ENCODE data around the gene PCSK9.

PCSK9 gene

GRCh38 chr1:55010887-55011217 lies 28.5 kb upstream of the PCSK9 start:
- Histone ChIP-seq H3K36me3 (ENCODE audit: control insufficient read depth, insufficient read depth, low read length) (no peaks in the 10 kb centered on the region), H3K27me3 (replicated peaks; ENCODE audit: control insufficient read depth, insufficient read depth, low read length) (no peaks in the 10 kb centered on the region; the same call in 1 of the 2 replicates), H3K4me3 (replicated peaks; ENCODE audit: low read depth, low read length) (no peak overlapping the region)
- TF ChIP-seq CTCF (IDR thresholded peaks at IDR 0.05; ENCODE audit: insufficient read depth, low read length, poor library complexity, severe bottlenecking) = peak; percentile 36
- no peak for DNase-seq (ENCODE audit: extremely low read depth, insufficient read length)

GRCh38 chr1:55012661-55013060 lies 26.7 kb upstream of the PCSK9 start:
- DNase-seq (ENCODE audit: extremely low read depth, insufficient read length) = no peak

GRCh38 chr1:55015123-55015522 lies 24.2 kb upstream of the PCSK9 start:
- no peak for DNase-seq (ENCODE audit: extremely low read depth, insufficient read length)
- Histone ChIP-seq H3K4me3 (replicated peaks; ENCODE audit: low read depth, low read length) (no peak overlapping the region), H3K27me3 (replicated peaks; ENCODE audit: control insufficient read depth, insufficient read depth, low read length) (no peaks in the 10 kb centered on the region; the same call in 1 of the 2 replicates), H3K36me3 (ENCODE audit: control insufficient read depth, insufficient read depth, low read length) (no peaks in the 10 kb centered on the region)
- TF ChIP-seq CTCF (IDR thresholded peaks at IDR 0.05; ENCODE audit: insufficient read depth, low read length, poor library complexity, severe bottlenecking) = no peak

More at GRCh38 chr1:55012661-55013060, 26.7 kb upstream of the PCSK9 start:
- no peaks in the 10 kb centered on the region for H3K36me3 ChIP-seq (ENCODE audit: control insufficient read depth, insufficient read depth, low read length)
- H3K4me3 ChIP-seq (replicated peaks; ENCODE audit: low read depth, low read length) = no peak overlapping the region
- no peak for TF ChIP-seq CTCF (IDR thresholded peaks at IDR 0.05; ENCODE audit: insufficient read depth, low read length, poor library complexity, severe bottlenecking)
- no peaks in the 10 kb centered on the region; the same call in 1 of the 2 replicates for H3K27me3 ChIP-seq (replicated peaks; ENCODE audit: control insufficient read depth, insufficient read depth, low read length)

GRCh38 chr1:55015731-55016620 lies 23.4 kb upstream of the PCSK9 start:
- TF ChIP-seq CTCF (IDR thresholded peaks at IDR 0.05; ENCODE audit: insufficient read depth, low read length, poor library complexity, severe bottlenecking) = no peak

GRCh38 chr1:55018395-55018794 lies 21.0 kb upstream of the PCSK9 start:
- H3K27me3 ChIP-seq (replicated peaks; ENCODE audit: control insufficient read depth, insufficient read depth, low read length) = no peaks in the 10 kb centered on the region; the same call in 1 of the 2 replicates
- DNase-seq (ENCODE audit: extremely low read depth, insufficient read length) = no peak
- no peak for TF ChIP-seq CTCF (IDR thresholded peaks at IDR 0.05; ENCODE audit: insufficient read depth, low read length, poor library complexity, severe bottlenecking)
- H3K36me3 ChIP-seq (ENCODE audit: control insufficient read depth, insufficient read depth, low read length) = no peaks in the 10 kb centered on the region
- no peak overlapping the region for H3K4me3 ChIP-seq (replicated peaks; ENCODE audit: low read depth, low read length)

More at GRCh38 chr1:55015731-55016620, 23.4 kb upstream of the PCSK9 start:
- no peak overlapping the region for H3K4me3 ChIP-seq (replicated peaks; ENCODE audit: low read depth, low read length)
- no peaks in the 10 kb centered on the region; the same call in 1 of the 2 replicates for H3K27me3 ChIP-seq (replicated peaks; ENCODE audit: control insufficient read depth, insufficient read depth, low read length)
- no peak for DNase-seq (ENCODE audit: extremely low read depth, insufficient read length)
- H3K36me3 ChIP-seq (ENCODE audit: control insufficient read depth, insufficient read depth, low read length) = no peaks in the 10 kb centered on the region

Measured in GM06990 (cell line).